GM19238 (cell line): ENCODE measurements around the gene KIRREL1.

Experiments used
- DNase-seq: peaks from one replicate; pipeline ENCODE4 v3.0.0; 2011; ENCODE audit warnings: low spot score; ENCODE audit not compliant: insufficient read length

The KIRREL1 gene

GRCh38 chr1:158140764-158141192 lies 147.3 kb downstream of the KIRREL1 start:
- DNase-seq, result no peak

- DNase-seq, result no peak
These were observed 151.8 kb downstream of the KIRREL1 start for GRCh38 chr1:158145173-158145719.

- no peak for DNase-seq
These were observed 152.7 kb downstream of the KIRREL1 start for GRCh38 chr1:158146165-158146564.

GRCh38 chr1:158146739-158147138 lies 153.3 kb downstream of the KIRREL1 start:
- no peak for DNase-seq

GRCh38 chr1:158147401-158147800 lies 154.0 kb downstream of the KIRREL1 start:
- DNase-seq, result no peak

- no peak for DNase-seq
These were observed 154.4 kb downstream of the KIRREL1 start for GRCh38 chr1:158147869-158148268.

GRCh38 chr1:158148468-158148867 lies 155.0 kb downstream of the KIRREL1 start:
- DNase-seq, result no peak

GRCh38 chr1:158149175-158149574 lies 155.7 kb downstream of the KIRREL1 start:
- DNase-seq, result no peak
